ENCODE results near the gene CCDC61.
A peak's percentile ranks its signal among the peaks of the same experiment; 100 is the strongest.

The CCDC61 gene, protein sequence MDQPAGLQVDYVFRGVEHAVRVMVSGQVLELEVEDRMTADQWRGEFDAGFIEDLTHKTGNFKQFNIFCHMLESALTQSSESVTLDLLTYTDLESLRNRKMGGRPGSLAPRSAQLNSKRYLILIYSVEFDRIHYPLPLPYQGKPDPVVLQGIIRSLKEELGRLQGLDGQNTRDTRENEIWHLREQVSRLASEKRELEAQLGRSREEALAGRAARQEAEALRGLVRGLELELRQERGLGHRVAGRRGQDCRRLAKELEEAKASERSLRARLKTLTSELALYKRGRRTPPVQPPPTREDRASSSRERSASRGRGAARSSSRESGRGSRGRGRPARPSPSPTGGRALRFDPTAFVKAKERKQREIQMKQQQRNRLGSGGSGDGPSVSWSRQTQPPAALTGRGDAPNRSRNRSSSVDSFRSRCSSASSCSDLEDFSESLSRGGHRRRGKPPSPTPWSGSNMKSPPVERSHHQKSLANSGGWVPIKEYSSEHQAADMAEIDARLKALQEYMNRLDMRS

DNA sequence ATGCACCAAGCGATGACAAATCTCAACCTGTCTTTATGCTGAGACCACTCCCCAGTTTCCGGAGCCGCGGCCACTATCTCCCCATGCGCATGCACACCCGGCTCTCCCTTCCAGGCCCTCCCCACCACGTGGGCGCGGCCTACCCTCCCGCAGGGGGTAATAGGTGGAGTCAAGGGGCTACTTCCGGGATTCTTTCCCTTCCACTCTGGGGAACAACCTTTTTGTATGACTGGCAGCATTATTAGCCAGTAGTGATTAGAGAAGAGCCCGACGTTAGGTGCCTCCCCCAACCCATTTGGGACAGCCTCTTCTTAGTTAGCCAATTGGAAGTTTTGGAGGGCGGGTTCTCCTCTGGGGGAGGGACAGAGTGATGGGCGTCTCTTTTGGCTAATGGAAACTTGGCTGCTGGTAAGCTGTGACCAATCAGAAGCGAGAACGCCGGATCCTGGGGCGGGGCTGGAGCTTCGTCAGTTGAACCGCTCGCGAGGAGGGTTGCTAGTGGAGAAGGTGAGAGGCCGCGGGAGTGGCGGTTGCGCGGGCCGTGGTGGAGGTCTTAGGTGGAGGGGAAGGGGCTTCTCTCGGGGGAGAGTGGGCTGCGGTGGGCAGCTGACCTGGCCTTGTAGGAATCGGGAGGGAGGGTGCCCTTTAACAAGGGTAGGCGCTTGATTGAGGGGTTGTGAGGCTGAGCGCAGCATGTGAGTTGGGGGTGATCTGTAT, at the start of gene CCDC61:
TSS of gene CCDC61 (plus strand) at position 470 of the 717 bp plus-strand sequence. CDS start 7,552 bp downstream, outside the sequence.
- peak; percentile 92 for DNase-seq

DNA sequence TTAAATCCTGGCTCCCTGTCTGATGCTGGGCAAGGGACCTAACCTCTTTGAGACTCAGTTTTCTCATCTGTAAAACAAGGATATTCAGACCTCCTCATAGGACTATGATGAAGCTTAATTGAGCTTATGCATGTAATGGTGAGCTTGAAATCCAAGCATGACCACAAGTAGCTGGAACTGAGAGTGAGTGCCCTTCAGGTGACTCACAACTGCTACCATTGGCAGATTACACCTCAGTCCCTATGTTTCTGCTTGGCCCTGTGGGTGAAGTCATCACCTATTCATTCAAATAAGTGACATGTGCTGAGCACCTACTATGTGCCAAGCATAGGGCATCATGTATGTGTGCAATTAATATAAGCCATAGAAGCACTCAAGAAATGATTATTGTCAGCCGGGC, 47.3 kb upstream of the CCDC61 start:
- no peak for DNase-seq

DNA sequence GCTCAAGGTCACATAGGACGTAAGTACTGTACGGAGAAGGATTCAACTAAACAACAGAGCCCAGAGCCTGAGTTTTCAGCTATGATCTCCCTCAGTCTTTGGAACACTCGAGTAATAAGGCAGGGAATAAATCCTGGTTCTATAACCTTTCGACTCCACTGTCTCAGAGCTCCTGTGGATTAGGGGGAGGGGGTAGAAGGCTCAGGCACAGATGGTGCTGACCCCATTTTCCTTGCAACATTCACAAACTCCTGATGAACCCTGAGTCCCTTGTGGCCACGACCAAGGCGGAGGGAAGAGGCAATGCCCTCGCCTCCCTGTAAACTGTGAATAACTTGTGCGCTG, 43.0 kb upstream of the CCDC61 start:
- no peak for DNase-seq

DNA sequence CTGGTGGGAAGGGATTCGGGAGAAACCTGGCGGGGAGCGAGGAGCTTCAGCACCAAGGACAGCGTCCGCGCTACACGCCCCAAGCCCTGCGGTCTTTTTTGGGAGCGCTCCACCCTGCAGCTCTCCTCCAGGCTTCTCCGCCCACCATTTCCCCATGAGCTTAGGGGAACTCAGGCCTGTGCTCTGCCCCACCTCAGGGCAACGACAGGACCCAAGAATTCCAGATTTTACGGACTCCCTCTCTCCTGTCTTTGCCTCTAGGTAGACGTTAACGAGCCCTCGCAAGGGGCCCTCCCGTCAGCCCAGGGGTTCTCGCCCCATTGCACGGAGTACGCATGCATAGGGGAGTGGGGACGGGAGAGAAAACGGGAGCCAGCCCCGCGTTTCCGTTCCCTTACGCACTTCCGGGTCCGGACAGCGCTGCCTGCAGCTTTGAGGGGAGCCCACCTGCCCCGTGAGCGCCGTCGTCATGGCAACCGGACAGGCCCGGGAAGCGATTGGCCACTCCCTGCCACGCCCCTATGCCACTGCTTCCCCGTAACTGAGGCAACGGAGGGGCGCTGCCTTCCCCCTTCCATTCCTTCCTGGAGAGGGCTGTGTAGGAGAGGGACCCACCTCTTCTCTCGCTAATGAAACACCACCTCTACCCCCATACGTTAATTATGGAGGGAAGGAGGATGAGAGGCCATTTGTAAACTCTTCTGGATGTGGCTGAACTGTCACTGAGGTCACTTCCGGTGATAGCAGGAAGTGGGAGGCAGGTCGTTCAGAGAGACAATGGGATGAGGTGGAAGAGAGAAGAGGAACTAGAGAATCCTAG, 42.4 kb upstream of the CCDC61 start:
- no peak for DNase-seq

DNA sequence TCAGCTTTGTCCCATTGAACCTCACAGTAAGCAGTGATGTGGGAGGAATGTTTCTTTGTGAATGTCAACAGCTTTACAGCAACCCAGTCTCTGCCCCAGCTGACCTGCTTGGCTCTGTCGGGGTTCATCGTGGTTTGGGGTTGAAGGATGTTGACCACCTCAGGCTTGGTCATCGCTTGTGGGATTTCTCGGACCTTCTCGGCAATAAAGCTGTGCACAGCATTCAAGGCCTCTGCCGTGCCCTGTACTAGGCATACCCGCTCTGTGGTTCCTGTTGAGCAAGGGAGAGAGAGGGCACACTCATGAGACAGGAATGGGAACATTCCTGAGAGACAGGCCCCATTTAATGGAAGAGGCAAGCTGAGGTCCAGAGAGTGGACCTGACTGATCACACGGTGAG, 41.6 kb upstream of the CCDC61 start:
- no peak for DNase-seq

DNA sequence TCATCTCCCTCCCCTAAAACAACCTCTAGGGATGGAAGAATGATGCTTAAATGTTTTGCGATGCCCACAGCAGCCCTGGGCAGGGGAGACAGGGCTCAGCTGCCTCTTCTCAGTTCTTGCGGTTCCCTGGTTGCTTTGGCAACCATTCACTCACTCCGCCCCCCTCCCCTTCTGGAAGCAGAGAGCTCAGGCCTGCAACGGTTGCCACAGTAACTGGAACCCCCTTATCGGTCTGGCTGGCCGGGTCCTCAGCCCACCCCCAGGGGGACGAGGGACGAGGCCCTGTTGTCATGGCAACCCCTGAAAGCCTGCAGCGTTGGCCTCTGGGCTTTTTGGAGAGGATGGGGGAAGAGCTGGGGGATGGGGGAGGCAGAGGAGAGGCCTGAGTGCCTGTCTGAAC, 41.1 kb upstream of the CCDC61 start:
- DNase-seq: no peak

DNA sequence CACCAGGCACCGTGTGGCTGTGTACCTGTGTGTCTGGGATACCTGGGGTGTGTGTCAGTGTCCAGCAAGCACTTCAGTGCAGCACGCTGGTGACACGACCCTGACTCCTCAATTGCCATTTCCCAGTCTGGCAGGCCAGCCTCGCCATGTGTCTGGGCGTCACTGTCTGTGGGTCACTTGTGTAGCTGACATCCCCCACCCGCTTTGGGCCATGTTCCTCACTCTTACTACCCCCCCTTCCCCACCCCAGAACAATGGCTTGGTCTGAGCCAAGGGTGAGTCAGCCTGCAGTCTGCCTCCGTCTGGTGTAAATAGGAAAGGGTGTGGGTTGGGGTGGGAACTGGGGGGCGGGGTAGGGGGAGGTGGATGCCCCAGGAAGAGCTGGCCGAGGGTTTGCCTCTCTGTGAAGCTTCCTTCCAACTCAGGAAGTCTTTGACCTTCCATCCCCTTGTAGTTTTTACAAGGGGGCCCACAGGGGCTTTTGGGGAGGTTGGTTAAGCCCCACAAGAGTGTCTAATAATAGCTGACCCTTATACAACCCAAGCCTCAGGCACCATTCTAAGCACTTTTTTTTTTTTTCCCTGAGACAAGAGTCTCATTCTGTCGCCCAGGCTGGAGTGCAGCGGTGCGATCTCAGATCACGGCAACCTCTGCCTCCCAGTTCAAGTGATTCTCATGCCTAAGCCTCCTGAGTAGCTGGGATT, 39.2 kb upstream of the CCDC61 start:
- DNase-seq: no peak

DNA sequence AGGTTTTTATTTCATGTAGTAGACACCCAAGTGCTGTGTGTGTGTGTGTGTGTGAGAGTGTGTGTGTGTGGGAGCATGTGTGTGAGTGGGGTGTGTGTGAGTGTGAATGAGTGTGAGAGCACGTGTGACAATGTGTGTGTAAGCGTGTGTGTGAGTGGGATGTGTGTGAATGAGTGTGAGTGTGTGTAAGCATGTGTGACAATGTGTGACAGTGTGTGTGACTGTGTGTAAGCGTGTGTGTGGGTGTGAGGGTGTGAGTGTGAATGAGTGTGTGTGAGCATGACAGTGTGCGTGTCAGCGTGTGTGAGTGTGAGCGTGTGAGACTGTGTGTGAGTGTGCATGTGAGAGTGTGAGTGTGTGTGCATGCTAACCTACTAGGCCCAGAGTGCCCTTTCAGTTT, 36.9 kb upstream of the CCDC61 start:
- no peak for DNase-seq

DNA sequence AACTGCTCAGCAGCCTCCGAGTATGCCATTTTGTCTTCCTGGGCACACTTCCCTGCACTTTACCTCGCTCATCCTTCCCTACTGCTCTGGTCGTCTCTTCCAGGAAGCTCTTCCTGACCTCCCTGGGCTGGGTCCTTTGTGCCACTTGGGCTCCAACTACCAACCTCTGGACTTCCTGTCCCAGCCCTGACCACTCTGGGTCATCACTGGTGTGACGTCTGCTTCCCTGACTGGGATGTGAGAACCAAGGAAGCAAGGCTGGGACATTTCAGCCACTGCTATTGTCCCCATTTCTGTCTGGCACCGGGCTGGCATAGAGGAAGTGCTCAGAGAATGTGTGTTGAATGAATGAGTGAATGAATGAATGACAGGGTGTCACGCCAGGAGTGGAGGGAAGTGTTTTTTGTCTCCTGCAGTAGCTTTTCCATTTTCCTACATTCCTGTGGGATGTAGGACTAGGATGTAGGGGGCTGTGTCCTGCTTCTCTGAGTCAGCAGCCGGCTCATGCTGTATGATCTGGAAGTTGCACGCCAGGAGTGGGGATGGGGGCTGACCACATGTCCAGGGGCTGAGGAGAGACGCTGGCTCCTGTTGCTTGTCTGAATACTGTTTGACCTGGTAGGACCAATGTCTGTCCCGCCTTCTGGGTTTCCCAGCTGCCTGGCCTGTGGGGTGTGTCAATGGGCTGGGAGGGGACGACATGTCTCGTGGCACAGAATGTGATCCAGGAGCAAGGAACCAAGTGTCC, 36.3 kb upstream of the CCDC61 start:
- no peak for DNase-seq

DNA sequence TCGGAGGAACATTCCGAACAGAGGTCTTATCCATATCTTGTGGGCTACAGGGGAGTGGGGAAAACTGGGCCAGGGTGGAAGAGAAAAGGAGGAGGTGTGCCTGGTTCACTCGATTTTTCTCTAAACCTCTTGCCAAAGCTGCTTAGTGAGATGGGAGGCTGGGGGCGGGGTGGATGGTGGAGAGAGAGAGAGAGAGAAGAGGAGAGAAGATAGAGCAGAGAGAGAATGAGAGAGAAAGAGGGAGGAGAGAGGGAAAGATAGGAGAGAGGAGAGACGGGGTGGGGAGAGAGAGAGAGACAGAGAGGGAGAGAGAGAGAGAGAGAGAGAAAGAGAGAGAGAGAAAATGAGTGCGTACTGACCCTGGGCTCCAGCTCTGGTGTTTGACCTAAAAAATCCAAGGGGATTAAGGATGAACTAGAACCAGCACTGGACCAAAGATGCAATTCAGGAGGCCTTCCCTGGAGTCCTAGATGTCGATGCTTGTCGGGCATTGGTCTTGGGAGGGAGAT, 35.7 kb upstream of the CCDC61 start:
- DNase-seq: no peak

DNA sequence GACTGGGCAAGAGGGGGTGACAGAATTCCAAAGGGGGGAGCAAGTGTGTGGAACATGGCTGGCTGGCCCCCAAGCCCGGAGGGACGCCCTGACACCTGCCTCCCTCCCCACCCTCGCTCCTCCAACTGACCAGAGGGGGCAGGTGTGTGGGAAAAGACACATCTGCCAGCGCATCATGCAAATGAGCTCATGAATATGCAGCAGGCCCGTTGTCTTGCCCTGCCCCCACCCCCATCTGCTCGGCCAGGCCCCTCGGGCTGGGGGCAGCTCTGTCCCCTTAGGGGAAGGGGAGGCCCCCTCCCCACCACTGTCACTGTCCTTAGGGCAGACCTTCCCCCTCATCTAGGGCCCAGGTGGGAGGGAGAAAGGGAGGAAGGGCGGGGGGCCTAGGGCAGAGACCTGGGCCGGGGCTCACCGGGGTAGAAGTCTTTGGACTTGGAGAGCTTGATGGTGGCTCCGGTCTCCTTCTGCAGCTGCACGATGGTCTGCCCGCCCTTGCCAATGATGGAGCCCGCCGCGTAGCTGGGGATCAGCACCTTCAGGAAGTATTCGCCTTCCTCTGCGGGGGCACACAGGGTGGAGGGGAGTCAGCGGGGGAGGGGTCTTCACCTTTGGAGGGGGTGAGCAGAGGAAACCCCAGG, 34.6 kb upstream of the CCDC61 start:
- no peak for DNase-seq

DNA sequence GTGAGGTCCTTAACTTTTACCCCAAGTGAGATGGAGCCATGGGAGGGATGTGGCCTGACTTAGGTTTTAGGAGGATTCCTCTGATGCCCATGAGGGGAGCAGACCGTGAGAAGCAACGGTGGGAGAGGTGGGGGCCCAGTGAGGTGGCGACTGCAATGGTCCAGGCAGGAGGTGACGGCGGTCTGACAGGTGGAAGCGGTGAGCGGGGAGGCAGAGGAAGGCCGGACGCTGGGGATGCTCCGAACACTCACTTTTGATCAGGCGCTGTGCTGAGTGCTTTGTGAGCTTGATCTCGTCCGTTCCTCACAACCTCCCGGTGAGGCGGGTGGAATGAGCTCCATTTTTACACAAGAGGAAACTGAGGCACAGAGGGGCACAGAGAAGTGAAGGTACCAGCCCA, 33.2 kb upstream of the CCDC61 start:
- DNase-seq: no peak

DNA sequence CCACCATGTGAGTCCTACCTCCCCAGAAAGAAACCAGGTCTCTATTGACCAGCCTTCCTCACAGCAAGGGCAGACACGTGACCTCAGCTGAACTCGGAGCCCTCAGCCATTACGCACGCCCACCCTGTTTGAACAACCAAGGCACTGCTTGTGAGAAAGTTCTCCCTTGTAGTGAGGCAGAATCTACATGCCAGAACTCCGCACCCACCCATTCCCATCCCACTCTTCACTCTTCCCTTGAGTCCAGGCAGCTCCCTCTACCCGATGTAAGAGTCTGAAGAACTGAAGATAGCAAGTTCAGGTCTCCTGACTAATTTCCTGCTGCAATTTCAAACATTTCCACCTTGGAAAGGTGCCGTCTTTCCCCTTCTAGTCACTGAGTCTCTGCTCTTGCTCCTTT, 28.0 kb upstream of the CCDC61 start:
- DNase-seq: no peak

DNA sequence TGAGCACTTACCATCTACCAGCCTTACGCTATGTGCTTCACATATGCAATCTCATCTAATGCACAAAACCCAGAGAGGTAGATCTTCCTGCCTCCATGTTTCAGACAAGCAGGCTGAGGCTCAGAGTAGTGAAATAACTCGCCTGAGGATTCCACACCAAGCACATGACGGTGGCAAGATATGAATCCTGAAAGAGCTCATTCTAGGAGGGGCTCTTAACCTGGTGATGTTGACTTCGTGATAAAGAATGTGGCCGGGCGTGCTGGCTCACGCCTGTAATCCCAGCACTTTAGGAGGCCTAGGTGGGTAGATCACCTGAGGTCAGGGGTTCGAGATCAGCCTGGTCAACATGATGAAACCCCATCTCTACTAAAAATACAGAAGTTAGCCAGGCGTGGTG, 26.6 kb upstream of the CCDC61 start:
- no peak for DNase-seq

DNA sequence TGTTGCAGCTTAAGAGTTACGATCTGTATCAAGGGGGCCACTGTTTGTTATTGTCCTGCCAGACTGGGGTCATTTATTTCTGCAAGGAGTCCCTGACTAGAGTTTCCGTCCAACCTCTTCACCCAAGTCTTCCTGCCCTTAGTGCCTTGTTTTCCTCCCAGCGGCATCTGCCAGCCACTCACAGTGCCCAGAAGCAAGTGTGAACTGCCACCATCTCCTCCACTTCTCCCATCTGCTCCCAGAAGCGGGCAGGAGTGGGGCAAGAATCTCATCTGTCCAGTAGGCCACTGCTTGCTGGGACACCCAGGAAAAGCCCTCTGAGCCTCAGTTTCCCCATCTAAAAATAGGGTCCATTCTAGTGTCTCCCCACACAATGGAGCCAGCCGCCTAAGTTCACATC, 25.6 kb upstream of the CCDC61 start:
- no peak for DNase-seq

DNA sequence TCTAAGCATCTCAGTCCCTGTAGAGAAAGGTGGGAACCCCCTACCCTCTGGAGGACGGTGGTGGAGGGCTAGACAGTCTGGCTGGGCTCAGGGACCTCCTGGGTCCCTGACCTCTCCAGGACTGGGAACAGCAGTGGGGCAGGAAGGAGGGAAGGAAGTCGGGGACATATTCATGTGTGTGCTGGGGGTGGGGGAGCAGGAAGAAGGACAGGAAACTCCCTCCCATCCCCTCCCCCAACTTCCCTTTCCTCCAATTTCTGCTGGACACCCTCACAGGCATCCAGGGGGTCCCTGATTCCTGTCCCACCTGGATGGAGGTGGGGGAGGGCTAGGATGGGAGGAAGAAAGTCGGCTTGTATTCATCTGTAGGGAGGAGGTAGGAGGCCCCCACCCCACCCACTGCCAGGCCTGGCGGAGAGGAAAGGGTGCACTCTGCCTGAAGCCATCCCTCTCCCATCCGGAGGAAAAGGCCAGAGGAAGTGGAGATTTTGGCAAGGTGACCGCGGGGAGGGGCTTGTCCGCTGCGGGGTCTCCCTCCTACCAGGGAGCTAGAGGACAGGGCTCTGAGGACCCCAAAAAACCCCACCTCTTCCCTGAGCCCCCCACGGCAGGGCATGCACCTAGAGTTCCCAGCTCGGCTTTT, 23.9 kb upstream of the CCDC61 start:
- DNase-seq: no peak

DNA sequence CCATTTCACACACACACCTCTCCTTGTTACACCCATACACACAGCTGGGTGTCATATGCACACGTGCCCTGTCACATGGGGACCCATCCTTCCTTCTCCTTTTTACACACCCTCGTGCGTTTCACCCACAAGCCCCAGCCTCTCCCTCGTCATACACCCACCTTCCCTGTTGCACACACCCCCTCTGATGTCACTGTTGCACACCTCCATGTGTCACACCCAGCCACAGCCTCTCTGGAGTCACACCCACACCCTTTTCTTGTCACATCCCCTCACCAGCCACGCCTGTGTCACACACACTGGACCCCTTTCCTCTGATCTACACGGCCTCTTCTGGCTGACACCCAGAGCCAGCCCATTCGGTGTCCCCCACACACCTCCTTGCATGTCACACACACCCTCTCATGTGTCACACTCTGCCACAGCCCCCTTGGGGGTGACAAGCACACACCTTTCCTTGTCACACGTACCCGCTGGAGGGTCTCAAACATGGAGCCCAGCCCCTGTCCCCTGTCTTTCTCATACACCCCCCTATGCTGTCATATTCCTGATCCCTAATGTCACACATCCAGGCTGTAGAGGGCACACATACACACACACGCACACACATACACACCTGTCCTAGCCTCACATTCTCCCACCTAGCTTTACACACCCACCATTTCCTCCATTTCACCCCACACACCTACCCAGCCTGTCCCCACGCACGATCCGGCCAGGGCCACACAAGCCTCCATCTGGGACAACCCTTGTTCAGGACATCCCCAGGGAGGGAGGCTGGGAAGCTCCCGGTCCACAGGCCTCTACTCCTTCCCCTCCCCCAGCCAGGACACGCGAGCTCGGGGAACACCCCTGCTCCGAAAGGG, 23.0 kb upstream of the CCDC61 start:
- no peak for DNase-seq

DNA sequence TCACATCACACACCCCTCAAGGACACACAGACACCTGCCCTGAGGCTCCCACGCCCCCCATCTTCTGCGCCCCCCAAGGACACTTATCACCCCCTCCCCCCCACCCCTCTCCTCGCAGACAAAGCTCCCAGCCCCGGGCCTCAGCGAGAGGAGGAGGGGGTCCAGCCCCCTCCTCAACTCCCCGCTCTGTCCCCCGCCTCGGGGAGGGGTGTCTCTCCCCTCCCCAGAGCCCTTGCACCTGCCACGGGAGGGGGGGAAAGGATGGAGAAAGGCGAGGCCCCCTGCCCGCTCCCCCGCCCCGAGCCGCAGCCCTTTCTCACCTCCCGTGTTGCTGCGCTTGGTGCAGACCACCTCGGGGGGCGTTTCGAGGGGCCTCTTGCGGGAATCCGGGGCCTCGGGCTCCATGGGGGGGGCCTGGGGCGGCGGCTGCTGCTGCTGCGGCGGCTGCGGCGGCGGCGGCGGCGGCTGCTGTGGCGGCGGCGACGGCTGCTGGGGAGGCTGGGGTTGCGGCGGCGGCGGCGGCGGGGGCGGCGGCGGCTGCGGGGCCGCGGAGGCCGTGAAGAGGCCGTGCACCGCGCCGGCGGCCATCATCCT, 22.2 kb upstream of the CCDC61 start:
- DNase-seq: no peak

Measured in GOT3 (cell line).